HG02973 (cell line): ENCODE results near the gene POLE2.
A peak's percentile ranks its signal among the peaks of the same experiment; 100 is the strongest.
"Not testable (repeated sequence)": the region's sequence is repeated elsewhere in the genome, so short reads cannot be mapped to it uniquely, and the experiment has no call there.

ENCODE experiments used
- ATAC-seq: cut with Tn5 transposase; IDR thresholded peaks from one replicate; pipeline ENCODE4 v1.9.1; 2021; ENCODE audit warnings: moderate library complexity; ENCODE audit not compliant: unreplicated experiment

POLE2 gene

DNA sequence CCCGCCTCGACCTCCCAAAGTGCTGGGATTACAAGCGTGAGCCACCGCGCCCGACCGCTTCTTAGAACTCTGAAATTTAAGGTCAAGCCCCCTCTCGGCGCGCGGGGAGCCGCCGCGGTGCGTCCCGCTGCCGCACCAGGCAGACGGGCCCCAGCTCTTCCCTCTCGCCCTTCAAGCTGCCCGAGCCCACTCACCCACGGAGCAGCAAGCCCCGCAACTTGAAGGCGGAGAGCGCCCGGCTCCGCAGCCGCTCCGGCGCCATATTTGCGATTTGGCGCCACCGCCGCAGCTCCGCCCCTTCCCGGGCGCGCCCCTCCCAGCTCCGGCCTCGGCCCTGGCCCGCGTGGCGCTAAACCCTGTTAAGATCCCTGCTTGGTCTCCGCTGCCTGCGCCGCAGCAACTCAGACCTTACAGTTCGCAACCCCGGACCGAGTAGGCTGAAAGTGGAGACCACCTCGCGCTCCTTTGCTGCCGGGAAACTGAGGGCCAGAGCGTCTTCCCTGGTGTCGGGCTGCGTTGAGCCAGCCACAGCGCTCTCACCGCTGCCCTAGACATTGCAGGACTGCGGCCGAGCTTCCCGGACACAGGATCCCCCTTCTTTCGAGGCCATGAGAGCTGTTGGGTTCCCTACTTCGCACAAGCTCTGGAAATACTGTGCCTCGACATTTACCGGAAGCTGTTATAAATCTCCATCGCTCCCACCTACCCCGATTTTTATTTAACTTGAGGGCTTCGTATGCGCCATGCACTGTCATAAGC, at the start of gene POLE2:
TSS of gene POLE2 (minus strand) at position 273 of the 759 bp plus-strand sequence. CDS start at position 262, 11 bp downstream.
- peak; percentile 85 for ATAC-seq

DNA sequence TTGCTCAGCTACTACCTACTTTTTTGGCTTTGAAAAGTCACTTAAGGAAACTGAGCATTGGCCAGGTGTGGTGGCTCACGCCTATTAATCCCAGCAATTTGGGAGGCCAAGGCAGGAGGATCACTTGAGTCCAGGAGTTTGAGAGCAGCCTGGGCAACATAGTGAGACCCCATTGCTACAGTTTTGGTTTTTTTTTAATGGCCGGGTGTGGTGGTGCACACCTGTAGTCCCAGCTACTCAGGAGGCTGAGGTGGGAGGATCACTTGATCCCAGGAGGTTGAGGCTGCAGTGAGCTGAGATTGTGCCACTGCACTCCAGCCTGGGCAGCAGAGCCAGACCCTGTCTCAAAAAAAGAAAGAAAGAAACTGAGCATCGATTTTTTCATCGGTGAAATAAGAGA, 47.7 kb upstream of the POLE2 start:
- ATAC-seq = not testable (repeated sequence)

- ATAC-seq = no peak
These were observed 45.8 kb upstream of the POLE2 start for GRCh38 chr14:49733836-49734235.

- ATAC-seq = no peak
These were observed 44.9 kb upstream of the POLE2 start for GRCh38 chr14:49732896-49733295.

- no peak for ATAC-seq
These were observed 39.2 kb upstream of the POLE2 start for GRCh38 chr14:49727171-49727570.

DNA sequence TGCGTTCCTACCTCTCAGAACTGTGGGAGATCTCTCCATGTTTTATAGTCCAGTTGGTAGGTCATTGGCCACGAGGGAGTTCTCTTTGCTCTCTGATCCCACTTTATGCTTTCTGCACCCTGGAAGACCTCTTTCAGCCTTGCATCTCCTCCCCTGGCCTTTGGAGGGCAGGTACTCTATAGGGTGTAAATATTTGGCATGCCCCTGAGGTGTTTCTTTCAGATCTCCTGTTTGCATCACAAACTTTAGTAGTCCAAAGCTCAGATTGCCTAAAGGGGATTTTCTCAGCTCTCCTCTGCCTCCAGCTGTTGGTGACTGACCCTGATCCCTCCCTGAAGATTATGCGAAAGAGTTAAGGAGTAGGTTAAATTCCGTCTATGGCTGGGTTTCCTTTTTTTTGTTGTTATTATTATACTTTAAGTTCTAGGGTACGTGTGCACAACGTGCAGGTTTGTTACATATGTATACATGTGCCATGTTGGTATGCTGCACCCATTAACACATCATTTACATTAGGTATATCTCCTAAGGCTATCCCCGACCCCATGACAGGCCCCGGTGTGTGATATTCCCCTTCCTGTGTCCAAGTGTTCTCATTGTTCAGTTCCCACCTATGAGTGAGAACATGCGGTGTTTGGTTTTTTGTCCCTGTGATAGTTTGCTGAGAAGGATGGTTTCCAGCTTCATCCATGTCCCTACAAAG, 33.9 kb upstream of the POLE2 start:
- not testable (repeated sequence) for ATAC-seq

DNA sequence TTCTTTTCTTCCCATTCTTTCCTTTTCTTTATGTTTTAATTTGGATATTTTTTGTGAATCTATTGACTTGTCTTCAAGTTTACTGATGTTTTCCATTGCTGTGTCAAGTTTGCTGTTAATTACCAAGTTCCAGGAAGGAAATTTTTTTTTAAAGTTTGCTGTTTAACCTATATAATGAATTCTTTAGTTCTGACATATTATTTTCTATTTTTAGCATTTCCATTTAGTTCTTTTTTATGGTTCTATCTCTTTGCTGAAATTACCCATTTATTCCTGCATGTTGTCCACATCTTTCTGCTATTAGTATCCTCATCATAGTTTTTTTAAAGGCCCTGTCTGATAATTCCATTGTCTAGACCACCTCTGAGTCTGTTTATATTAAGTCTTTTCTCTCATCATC, 32.7 kb upstream of the POLE2 start:
- ATAC-seq = no peak

- ATAC-seq = not testable (repeated sequence)
These were observed 23.0 kb upstream of the POLE2 start for GRCh38 chr14:49710993-49711392.

GRCh38 chr14:49704471-49704870, 16.5 kb upstream of the POLE2 start:
- not testable (repeated sequence) for ATAC-seq

DNA sequence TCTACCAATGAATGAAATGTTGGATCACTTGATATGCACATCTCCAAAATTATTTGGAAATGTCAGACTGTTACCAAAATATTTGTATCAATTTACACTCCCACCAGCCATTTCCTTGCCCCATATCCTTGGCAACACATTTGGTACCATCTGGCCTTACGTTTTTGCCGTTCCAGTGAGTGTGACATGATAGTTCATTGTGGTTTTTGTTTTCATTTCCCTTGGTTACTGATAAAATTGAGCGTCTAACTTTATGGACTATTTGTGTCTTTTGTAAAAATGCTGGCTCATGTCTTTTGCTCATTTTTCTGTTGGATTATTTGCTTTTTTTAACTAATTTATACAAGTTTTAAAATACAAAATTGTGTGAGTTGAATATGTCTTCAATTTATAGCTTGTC, 16.0 kb upstream of the POLE2 start:
- ATAC-seq = no peak

DNA sequence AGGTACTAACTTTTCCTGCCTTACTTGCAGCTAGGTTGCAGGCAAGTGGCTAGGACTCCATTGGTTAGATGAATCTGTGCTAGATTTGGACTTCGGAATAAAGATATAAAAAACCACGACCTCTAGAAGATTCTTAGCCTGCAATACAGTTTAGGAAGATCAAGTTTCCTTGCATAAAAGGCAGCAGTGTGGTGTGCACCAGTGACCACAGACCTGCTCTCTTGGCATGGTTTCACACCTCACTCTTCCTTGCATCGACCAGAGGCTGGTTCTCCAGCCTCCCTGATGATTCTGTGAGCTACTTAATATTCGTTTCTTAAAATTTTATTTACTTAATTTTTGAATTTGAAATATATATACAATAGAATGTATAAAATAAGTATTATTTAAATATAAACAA, 14.7 kb upstream of the POLE2 start:
- ATAC-seq = no peak

DNA sequence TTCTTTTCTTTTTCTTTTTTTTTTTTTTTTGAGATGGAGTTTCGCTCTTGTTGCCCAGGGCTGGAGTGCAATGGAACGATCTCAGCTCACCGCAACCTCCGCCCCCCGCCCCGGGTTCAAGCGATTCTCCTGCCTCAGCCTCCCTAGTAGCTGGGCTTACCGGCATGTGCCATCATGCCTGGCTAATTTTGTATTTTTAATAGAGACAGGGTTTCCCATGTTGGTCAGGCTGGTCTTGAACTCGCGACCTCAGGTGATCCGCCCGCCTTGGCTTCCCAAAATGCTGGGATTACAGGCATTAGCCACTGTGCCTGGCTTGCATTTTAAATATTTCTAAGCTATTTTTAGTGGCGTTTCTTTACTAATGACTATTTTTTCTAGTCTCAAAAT, 5.7 kb upstream of the POLE2 start:
- not testable (repeated sequence) for ATAC-seq

DNA sequence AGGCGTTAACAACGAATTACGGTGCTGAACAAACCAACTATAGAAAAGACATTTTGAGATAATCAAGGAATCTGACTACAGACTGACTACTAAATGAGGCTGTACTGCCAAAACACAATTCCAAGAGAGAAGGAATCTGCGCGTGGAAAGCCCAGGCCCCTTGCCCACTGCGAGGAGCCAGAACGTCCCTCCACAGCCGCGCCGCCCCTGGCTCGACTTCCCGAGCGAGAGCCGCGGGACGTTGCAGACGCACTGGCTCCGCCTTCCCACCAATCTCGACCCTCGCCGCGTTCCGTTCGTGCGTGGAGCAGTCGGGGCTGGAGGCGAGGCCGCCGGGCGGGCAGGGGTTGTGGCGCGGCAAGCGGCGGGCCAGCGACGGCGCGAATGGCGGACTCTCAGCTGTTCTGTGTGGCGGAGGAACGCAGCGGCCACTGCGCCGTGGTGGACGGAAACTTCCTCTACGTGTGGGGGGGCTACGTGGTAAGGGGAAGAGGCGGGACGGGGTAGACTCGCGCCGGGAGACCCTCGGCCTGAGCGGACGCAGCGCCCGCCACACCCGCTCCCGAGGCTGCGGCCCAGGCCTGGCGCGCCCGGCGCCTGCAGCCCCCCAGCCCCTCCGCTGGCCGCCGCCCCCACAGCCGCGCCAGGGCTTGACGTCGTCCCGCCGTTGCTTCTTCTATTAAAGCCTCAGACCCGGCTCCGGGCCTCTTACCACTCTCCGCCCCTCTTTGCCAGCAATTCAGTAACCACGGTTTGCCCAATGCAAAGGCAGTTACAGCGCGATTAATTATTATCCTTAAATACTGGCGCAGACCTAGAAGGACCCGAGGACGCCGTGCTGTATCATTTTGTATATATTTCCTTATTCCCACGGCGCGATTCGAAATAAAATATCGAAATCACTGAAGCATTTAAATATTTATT, 5.1 kb upstream of the POLE2 start, which contains the start of gene KLHDC1:
TSS of gene KLHDC1 (plus strand) at position 310 of the 924 bp plus-strand sequence. CDS start at position 385, 75 bp downstream.
- peak; percentile 47 for ATAC-seq

GRCh38 chr14:49692193-49692757, 4.3 kb upstream of the POLE2 start:
- no peak for ATAC-seq

DNA sequence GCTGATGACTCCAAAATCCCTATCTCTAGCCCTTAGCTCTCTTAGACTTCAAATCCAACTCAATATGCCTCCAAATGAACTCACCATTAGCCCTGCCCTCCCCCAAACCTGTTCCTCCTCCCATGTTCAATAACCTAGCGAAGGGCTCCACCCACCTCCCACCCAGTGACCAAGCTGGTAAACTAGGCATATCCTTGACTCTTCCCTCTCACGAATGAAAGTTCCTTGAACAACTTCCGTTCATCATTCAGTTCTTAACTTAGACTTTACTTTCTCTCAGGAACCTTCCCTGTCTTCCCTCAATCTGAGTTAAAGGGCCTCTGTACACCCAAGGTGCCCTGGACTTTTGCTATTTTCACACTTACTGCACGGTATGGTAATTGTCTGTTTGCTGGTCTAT, 3.0 kb upstream of the POLE2 start:
- no peak for ATAC-seq

DNA sequence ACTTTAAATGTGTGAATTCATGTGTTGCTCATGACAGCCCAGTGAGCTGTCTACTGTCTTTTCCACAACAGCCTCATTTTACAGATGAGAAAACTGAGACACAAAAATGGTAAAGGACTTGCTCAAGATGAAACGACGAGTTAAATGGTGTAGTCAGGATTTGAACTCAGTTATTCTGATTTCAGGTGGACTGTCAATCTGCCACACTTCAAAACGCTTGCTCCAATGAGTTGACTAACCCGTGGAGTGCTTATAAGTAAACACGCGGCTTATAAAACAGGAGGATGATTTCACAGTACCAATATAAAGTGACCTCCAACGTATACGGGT, 652 bp upstream of the POLE2 start:
- ATAC-seq = no peak

- no peak for ATAC-seq
These were observed 1.6 kb downstream of the POLE2 start for GRCh38 chr14:49686425-49686824.

- no peak for ATAC-seq
These were observed 8.7 kb downstream of the POLE2 start for GRCh38 chr14:49679271-49679670.

DNA sequence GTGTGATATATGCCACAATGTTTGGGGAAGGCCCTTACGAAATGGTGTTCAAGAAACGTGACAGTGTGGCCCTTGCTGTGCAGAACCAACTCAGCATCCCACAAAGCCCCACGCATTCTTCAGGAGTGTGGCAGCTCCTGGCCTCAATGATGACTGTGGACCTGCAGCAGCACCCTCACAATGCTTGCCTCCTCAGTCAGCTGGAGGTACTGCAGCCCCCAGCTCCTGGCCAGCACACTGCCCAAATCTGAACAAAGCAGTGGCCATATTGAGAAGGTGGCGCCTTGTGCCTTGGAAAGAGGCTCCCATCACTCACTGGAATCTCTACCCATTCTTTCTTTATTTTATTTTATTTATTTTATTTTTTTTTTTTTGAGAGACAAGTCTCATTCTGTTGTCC, 10.4 kb downstream of the POLE2 start:
- ATAC-seq = no peak

DNA sequence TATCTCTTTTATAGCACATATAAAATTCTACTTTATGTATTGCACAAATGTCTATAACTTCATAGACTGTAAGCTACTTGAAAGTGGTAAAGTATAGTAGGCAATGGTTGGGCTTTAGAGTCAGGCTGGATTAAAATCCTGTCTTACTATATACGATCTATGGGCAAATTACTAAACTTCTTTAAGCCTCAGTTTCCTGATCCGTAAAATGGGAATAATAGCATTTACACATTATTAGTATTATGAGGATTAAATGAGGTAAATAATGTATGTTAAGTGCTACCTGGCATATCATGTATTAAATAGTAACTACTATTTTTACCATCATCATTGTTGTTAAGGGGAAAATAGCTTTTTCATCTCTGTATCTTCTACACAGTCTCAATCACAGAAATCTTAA, 14.4 kb downstream of the POLE2 start:
- no peak for ATAC-seq

- ATAC-seq = no peak
These were observed 17.5 kb downstream of the POLE2 start for GRCh38 chr14:49670475-49670874.
